Measurements from ENCODE around the gene SCAI.

DNA sequence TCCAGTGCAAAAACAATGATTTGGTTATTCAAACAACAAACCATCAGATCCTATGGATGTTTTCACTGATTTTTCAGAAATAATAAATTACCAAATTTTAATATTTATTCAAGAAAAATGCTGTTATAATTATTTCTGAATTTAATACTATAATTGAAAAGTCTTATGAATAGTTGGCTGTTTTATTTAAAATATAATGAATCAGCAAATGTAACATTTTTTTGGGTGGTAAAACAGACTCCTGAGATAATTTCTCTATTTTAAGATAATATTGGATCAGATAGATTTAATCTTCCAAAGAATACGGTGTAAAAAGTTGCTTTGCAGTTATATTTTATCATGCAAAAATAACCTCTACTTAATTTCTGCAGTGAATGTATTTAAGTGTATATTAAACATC lies 197.2 kb downstream of the SCAI start:
- TF ChIP-seq, protein P1, sequence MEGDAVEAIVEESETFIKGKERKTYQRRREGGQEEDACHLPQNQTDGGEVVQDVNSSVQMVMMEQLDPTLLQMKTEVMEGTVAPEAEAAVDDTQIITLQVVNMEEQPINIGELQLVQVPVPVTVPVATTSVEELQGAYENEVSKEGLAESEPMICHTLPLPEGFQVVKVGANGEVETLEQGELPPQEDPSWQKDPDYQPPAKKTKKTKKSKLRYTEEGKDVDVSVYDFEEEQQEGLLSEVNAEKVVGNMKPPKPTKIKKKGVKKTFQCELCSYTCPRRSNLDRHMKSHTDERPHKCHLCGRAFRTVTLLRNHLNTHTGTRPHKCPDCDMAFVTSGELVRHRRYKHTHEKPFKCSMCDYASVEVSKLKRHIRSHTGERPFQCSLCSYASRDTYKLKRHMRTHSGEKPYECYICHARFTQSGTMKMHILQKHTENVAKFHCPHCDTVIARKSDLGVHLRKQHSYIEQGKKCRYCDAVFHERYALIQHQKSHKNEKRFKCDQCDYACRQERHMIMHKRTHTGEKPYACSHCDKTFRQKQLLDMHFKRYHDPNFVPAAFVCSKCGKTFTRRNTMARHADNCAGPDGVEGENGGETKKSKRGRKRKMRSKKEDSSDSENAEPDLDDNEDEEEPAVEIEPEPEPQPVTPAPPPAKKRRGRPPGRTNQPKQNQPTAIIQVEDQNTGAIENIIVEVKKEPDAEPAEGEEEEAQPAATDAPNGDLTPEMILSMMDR (IDR thresholded peaks at IDR 0.05 in 2 of 3, conservative IDR thresholded peaks at IDR 0.05 in 1 of 3; ENCODE audit: insufficient read depth in 2 of 3, low read depth in 1 of 3, low read length in 3 of 3): no peak
- TF ChIP-seq ZNF740 (CRISPR knock-in tag; IDR thresholded peaks at IDR 0.05) (no peak), ZNF740 (tag; IDR thresholded peaks at IDR 0.05) (no peak), ZNF274 (IDR thresholded peaks at IDR 0.05; ENCODE audit: borderline replicate concordance, low read depth, low read length) (no peak)

Measured in K562 (cell line).